GM21390 (cell line): ENCODE data around the gene KCNN4.

Experiments
- ATAC-seq: cut with Tn5 transposase; IDR thresholded peaks from one replicate; pipeline ENCODE4 v1.9.1; 2021; ENCODE audit not compliant: unreplicated experiment

KCNN4 gene

DNA sequence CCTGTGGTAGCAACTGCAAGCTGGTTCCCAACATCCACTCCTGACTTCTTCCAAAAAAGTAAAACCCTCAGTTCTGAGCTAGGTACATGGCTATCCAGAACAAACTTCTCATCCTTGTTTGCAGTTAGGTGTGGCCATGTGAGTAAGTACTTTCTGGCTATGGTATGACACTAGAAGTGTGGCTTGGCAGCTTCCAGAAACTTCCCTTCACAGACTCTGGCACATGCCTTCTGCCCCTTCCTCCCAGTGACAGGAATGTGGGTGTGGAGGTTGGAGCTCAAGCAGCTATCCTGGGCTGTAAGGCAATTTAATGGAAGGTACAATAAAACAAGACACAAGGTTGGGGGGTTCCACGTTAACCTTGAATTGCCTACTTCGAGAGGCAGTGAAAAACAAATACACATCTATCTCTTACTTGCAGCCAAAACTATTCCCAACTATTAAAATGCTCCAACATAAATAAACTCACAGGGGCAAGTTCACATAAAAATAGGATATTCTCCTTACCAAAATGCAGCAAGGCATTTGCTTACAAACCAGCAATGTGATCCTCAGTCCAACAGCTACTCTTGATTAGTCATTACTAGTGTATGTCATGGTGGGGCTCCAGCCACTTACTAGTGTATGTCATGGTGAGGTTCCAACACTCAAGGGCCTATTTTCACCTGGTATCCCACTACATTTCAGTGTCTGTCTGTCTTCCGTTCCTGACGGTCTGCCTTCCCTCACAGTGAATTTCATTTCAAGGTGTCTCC lies 29.1 kb downstream of the KCNN4 start:
- no peak for ATAC-seq

DNA sequence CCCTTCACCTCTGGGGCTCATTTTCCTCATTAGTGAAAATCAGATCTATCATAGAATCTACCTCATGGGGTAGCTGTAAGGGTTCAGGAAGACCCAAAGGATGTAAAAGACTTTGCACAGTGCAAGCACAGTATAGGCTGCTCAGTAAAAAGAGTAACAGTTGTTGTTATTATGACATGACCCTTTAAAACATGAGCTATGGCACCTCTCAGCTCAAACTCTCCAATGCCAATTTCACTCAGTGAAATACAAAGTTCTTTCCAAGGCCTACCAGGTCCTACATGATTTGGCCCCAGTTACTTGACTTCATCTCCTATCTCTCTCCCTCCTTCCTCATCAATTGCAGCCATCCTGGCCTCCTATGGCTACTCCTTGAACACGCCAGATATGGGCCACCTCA lies 30.9 kb downstream of the KCNN4 start:
- no peak for ATAC-seq

DNA sequence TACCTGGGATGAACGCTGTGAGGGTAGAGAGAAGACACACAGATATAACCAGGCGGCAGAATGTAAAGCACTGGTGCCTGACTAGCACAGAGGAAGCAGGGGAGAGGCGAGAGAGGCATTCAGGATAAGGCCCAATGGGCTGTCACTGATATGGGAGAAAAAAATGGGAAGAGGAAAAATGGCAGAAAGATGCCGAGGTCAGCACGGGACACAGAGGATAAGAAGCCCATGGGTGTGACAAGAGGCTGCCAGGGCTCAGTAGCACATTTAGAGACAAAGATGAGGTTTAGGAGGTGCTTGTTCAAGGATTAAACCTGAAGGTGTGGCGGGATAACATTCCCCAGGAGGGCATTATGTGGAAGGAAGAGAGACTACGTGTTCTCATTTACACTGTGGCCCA lies 31.6 kb downstream of the KCNN4 start:
- ATAC-seq: no peak

DNA sequence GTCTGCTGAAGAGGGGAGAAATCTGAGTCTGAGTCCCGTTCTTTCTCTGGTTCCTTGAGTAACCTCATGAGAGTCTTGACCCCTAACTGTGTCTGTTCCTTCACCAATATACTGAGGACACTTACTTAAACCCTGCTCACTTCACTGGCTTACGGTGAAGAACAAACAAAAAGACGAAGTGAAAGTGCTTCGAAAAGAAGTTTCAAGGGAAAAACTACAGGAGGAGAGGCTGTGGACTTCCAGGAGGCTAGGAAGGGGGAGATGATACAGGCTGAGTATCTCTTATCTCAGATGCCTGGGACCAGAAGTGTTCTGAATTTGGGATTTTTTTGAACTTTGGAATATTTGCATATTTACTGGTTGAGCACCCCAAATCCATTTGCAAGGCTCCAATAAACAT lies 32.1 kb downstream of the KCNN4 start:
- no peak for ATAC-seq

DNA sequence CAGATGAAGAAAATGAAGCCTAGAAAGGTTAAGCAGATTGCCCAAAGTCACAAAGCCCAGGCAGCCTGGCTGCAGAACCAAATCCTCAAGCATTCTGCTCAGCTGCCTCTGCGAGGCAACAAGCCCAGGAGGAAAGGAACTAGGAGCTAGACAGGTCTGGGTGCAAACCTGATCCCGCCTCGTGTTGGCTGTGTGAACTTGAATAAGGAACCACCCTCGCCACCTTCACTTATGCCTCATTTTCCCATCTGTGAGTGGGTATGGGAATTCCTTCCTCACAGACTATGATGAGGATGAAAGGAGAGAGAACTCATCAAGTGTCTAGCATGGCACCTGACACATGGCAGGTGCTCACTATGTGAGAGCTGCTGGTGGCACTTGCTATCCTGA lies 32.6 kb downstream of the KCNN4 start:
- no peak for ATAC-seq

DNA sequence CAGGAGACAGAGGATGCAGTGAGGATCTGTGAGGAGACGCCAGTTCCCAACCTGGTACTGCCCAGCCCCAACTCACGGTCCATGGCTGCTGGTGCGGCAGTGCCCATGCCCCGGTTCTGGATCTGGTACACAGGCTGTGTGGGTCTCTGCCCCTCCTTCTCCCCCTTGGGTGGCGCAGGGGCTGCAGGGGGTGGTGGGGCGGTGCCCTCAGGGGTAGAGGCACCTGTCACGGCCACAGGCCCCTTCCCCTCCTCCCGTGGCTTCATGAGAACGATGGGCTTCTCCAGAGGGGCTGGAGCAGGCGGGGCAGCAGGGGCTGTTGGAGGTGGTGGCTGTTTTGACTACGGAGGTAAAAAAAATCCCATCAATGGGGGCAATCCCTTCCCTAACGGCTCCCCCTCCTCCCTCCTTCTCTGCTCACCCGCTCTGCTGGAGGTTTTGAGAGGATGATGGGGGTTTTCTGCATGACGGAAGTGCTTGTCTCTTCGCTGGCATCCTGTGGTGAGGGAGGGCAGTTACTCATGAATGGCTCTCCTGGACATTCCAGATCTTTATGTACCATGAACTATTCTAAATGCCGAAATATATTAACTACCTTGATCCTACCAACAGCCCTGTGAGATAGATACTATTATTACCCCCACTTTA lies 33.1 kb downstream of the KCNN4 start:
- no peak for ATAC-seq

DNA sequence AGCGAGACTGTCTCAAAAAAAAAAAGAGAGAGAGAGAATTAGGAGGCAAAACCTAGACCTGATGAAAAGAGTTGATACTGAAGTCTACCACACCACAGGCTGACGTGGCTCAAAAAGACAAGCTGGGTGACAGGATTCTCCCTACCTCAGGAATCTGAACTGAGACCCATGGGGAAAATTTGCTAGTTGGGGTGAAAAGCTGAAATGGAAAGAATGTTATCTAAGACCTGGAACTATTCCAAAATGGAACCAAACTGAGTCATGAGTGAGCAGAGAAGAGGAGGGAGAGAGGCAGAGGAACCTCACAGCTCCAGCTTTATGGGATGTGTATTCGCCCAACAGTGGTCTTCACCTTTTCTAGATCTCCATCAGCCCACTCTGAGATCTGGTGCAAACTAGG lies 37.7 kb downstream of the KCNN4 start:
- no peak for ATAC-seq

DNA sequence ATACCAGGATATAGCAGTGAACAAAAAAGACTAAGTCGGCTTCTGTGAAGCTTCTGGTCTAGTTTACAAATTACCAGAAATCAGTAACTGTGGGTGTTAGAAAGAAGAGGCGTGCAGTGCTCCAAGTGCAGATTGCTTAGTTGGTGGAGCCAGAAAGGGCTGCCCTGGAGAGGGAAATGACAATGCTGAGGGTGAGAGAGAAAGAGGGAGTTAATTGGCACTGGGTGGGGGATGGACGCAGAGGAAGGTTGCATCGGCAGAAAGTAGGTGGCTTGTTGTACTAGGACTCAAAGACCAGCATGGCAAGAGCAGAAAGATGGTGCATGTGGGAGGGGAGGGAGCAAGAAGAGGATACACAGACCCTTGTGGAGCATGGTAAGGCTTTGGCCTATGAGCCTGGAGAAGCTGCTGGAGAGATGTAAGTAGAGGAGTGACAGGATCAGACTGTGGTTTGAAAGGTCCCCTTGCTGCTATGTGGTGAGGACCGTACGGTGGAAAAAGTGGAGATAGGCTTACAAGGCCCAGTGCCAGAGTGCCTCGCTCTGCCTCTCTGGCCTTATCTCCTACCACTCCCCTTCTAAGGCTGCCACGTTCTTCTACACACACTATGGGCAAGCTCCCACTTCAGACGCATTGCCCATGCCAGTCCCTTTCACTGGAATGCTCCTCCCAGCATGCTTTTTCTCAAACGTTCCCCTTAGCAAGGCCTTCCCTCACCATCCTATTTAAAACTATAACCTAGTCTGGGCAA lies 39.5 kb downstream of the KCNN4 start:
- ATAC-seq: no peak

DNA sequence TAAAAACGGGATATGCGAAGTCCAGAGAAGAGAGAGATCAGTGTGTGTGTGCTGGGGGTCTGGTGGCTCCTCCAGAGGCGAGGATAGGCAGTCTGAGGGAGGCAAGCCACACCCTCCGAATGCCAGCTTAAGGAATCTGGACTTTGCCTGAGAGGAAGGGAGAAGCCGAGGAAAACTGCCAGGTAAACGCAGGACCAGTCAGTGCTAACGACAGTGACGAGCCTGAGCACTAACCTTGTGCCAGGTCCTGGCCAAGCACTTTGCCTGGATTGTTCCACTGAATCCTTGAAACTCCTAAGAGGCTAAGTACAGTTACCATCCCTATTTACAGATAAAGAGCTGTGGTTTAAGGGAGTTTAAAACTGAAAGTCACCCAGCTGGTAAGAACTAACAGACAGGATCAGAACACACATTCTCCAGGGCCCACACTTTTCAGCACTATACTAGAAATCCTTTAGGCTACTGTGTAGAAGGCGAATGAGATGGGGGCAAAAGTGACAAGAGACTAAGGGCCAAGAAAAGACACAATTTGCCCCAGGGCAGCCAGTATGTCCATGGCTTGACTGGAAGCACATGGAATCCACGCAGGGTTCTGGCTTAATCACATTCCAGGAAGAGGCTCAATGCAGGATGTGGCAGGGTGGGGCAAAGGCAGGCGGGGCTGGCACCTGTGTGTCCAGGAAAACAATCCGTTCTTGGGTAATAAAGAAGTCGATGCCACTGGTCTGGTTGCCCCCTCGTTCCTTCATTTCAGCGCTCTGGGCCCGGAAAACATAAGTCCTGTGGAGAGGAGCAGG lies 41.1 kb downstream of the KCNN4 start:
- ATAC-seq: no peak

DNA sequence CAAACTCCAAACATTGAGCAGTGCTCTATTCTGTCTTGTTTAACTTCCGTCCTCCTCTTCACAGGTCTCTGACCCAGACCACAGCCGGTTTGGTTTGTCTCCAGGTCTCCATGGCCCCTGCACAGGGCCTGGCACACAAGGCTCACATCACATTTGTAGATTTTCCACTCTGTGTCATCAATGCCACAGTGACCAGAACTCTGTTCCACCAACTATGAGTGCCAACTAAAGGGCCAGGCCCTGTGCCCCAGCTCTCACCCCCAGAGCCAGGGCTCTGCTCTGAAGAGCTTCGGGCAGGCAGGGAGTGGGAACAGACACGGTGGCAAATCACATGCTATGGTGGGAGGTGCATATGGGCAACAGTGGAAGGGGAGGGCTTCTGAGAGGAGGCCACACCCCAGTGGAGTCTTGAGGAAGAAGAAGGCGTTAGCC lies 42.0 kb downstream of the KCNN4 start:
- no peak for ATAC-seq

DNA sequence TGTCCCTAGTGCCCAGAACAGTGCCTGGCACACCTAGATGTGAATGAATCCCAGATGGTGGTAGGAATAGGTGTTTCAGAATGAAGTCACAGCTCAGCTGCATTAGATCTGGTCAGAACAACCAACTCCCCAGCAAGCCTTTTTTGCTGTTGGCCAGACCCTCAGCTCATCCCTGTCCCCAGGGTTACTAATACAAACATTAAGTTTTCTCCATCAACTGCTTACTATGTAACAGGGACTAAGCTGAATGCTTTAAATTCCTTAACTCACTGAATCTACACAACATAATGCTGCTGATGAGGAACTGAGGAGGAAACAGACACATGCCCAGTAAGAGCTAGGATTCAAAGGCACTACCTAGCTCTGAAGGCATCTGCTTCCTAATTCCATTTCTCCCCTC lies 44.8 kb downstream of the KCNN4 start:
- ATAC-seq: no peak

DNA sequence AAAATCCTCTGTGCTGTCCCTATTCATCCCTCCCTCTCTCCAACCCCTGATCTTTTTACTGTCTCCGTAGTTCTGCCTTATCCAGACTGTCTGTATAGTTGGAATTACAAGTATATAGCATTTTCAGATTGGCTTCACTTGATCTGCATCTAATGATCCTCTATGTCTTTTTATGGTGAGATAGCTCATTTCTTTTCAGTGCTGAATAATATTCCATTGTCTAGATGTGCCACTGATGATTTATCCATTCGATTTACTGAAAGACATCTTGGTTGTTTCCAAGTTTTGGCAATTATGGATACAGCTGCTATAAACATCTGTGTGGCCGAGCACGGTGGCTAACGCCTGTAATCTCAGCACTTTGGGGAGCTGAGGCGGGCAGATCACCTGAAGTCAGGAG lies 45.8 kb downstream of the KCNN4 start:
- no peak for ATAC-seq

DNA sequence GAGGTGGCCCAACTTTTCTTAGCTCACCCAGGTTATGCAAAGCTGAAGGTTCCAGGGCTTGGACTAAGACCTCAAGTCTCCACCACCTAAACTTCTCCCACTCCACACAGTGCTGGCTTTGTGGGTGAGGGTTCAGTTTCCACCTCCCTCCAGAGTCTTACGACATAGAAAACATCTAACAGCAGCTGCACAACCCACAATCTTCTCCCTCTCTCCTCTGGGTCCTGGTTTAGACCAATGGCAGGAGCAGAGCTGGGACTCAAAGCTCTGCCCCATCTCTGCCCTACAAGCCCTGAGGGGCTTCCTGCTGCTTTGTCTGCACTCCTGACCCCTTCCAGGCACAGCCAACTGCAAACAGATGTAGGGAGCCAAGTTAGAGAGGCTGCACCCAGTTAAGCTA lies 48.9 kb downstream of the KCNN4 start:
- ATAC-seq: no peak

DNA sequence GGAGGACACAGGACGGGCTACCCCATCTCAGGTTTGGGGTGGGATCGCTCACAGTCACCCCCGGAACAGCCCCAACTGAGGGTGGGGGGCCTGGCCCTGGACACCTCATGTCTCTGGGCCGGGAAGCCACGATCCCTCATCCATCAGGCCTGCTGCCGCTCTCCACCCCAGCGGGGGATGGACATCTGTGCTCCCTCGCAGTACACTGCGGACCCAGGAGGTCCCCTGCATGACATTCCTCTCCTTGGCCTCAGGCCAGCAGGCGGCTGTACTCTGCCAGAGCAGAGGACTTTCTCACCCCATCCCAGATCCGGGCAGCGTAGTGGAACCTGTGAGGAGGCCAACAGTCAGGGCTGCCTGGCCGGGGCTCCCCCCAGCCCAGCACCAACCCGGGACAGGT lies 49.4 kb downstream of the KCNN4 start:
- no peak for ATAC-seq

DNA sequence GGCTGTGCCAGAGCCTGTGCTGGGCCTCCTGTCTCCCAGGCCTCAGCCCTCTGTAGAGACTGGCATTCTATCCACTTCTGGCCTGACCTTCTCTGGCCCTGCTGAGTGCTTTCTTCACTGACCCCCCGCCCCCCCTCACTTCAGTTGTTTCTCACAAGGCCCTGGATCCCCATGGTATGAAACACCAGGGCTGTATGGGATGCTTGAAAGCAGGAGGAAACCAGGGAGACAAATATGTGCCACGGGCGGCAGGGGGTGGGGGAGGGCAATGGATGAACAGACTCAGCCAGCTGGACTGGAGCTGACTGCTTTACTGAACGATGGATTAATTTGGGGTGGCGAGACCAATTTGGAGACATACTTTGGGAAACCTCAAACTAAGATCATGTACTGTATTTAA lies 50.9 kb downstream of the KCNN4 start:
- ATAC-seq: no peak

DNA sequence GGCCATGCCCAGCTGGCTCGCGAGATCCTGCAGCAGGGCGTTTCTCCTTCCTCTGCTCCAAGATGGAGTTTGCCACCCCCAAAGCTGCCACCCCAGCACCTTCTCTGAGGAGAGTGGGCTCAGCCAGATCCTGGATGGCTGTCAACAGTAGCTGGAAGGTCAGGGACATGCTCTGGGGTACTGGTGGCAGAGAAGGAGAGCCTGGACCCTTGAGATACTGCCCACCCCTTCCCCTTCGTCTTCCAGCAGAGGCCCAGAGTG lies 53.2 kb downstream of the KCNN4 start:
- no peak for ATAC-seq

DNA sequence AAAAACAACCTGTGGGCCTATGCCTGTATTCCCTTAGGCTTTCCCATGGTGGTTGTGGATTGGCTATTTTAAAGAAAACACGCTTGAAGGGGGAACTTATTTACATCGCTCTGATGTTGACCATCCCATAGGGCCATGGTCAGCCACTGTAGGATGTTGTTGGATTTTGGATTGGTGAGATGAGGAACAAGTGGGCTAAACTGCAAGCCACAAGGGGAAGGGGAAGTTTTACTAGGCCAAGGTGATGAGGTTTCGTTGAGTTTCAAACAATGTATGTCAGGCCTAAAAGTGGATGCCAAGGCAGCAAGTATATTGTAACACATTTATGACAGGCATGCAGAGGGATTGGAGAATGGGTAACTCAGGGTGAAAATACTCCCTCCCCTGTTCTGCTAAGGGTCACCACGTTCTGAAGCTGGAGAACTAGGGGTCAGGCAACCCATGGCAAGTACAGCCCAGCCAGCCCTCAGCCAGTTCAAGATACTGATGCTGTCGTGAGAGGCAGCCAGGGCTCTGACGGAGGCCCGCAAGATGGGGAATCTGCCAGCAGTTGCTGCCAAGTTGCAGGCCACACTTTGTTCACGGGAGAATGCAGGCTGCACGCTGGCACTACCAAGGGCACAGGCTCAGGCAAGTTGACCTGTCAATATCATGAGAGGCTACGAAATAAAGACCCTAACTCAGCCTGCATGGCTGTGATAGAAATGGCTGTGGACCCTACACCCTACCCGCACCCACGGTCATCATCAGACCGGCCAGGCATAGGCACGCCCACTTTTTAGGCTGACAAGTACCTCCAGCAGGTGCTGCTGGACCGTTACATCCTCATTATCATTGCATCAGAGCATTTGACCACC lies 53.8 kb downstream of the KCNN4 start:
- no peak for ATAC-seq

DNA sequence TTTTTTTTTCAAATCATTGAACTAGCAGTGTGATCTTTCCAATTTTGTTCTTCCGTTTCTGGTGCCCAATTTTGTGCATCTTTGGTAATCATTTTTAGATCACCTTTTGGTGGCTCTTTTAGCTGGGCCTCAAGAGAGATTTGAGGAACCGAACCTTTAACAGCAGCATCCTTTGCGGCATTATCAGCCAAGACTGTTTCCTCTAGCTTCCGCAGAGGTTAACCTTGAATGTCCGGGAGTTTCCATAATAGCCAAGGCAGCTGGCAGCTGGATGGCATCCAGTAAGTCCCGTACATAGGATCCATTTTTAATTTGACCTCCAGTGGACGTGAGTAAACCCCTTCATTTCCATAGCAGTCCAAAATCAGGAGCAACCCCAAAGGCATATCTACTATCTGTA lies 55.3 kb downstream of the KCNN4 start:
- ATAC-seq: no peak

DNA sequence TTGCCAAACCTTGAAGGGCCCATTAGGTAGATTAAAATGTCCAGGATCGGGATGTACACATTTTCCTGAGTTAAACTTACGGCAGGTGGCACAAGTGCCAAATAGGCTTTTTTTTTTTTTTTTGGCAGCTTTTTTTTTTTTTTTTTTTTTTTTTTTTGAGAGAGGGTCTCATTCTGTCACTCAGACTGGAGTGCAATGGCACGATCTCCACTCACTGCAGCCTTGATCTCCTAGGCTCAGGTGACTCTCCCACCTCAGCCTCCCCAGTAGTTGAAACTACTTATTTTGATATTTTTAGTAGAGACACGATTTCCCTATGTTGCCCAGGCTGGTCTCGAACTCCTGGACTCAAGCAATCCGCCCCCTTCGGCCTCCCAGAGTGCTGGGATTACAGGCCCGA lies 55.9 kb downstream of the KCNN4 start:
- no peak for ATAC-seq

DNA sequence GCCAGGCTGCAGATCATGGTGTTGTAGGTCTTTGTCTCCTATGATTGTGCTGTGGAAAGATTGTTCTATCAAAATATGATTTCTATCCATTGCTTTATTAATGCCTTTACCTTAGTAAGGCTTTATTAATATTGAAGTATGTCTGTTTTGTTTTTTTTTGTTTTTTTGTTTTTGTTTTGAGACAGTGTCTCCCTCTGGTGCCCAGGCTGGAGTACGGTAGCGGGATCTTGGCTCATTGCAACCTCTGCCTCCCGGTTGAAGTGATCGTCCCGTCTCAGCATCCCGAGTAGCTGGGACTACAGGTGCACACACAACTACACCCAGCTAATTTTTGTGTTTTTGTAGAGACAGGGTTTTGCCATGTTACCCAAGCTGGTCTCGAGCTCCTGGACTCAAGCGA lies 57.2 kb downstream of the KCNN4 start:
- ATAC-seq: no peak
